ENCODE data around the gene PAWR.

Gene PAWR

DNA sequence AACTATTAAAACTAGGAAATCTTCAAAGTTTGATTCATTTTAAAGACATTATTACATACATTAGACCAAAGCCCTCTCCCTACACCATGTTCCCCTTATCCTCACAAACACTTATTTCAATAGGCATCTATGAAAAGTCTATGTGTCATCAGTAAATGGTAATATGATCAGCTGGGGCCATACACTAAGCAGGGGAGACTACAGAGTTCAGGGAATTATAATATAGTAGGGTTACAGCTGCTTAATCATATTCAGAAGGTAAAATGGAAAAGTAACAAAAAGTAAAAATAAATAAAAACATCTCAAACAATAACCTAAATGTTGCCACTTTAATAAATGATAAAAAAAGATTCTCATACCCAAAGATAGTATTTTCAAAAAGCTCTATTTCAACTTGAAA is 29.1 kb downstream of the PAWR start:
- Histone ChIP-seq H3K27ac (ENCODE audit: extremely low read depth, low read depth, low read length) (no peak overlapping the region), H3K4me3 (ENCODE audit: low read depth, low read length) (no peak overlapping the region), H3K36me3 (ENCODE audit: control insufficient read depth in 2 of 2, insufficient read depth in 1 of 2, low read length in 2 of 2) (no peaks in the 10 kb centered on the region; a peak in 1 of 3 replicates), H3K4me1 (ENCODE audit: control insufficient read depth, insufficient read depth, low read length) (peaks cover 27% of the 10 kb centered on the region), H3K9me3 (ENCODE audit: control insufficient read depth, insufficient read depth, low read depth, low read length) (no peaks in the 10 kb centered on the region)
- ChIA-PET CTCF (interaction anchor here (0.6 kb wide), 3 partner anchors 18 to 722 kb away, joined by 3 to 4 read pairs (median 3); no protein-coding TSS in a partner anchor), POLR2A (interaction anchor here (0.7 to 0.9 kb wide), 2 partner anchors 10 to 29 kb away, joined by 3 to 4 read pairs; partner anchors contain the start of gene PAWR)
- TF ChIP-seq ZNF10 (tag by site-specific recombination; IDR thresholded peaks at IDR 0.05) (peak; percentile 90), ZBTB7A (tag by site-specific recombination; IDR thresholded peaks at IDR 0.05; ENCODE audit: low read depth) (no peak), ZNF366 (tag by site-specific recombination; conservative IDR thresholded peaks at IDR 0.05) (peak; percentile 32; the same call in 1 of the 2 replicates)
- TF ChIP-seq, protein P1, sequence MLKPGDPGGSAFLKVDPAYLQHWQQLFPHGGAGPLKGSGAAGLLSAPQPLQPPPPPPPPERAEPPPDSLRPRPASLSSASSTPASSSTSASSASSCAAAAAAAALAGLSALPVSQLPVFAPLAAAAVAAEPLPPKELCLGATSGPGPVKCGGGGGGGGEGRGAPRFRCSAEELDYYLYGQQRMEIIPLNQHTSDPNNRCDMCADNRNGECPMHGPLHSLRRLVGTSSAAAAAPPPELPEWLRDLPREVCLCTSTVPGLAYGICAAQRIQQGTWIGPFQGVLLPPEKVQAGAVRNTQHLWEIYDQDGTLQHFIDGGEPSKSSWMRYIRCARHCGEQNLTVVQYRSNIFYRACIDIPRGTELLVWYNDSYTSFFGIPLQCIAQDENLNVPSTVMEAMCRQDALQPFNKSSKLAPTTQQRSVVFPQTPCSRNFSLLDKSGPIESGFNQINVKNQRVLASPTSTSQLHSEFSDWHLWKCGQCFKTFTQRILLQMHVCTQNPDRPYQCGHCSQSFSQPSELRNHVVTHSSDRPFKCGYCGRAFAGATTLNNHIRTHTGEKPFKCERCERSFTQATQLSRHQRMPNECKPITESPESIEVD (tag by site-specific recombination; IDR thresholded peaks at IDR 0.05): 0 out of 2 replicates have a peak, but pooled peaks have one; percentile 14
- TF ChIP-seq, protein P2, sequence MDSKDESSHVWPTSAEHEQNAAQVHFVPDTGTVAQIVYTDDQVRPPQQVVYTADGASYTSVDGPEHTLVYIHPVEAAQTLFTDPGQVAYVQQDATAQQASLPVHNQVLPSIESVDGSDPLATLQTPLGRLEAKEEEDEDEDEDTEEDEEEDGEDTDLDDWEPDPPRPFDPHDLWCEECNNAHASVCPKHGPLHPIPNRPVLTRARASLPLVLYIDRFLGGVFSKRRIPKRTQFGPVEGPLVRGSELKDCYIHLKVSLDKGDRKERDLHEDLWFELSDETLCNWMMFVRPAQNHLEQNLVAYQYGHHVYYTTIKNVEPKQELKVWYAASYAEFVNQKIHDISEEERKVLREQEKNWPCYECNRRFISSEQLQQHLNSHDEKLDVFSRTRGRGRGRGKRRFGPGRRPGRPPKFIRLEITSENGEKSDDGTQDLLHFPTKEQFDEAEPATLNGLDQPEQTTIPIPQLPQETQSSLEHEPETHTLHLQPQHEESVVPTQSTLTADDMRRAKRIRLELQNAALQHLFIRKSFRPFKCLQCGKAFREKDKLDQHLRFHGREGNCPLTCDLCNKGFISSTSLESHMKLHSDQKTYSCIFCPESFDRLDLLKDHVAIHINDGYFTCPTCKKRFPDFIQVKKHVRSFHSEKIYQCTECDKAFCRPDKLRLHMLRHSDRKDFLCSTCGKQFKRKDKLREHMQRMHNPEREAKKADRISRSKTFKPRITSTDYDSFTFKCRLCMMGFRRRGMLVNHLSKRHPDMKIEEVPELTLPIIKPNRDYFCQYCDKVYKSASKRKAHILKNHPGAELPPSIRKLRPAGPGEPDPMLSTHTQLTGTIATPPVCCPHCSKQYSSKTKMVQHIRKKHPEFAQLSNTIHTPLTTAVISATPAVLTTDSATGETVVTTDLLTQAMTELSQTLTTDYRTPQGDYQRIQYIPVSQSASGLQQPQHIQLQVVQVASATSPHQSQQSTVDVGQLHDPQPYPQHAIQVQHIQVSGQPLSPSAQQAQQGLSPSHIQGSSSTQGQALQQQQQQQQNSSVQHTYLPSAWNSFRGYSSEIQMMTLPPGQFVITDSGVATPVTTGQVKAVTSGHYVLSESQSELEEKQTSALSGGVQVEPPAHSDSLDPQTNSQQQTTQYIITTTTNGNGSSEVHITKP (tag by site-specific recombination; IDR thresholded peaks at IDR 0.05): peak; percentile 63

DNA sequence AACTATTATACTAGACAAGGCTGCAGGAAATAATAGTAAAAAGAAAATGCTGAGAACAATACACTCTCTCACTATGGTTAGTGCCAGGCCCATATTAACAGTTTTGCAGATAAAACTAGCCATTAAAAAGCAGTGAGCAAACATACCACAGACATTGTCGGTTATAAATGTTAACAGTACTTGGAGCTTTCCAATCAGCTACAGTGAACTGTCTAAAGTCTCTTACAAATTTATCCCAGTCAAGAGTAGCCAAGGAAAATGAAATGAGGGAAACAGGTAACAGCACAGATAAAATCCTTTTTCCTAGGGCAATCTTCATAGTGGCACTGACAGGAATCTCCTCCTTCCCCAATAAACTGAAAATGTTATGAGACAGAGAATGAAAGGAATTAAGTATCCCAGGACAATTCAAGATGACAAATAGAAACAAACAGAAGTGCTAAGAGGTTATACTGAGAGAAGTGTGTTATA is 30.8 kb downstream of the PAWR start:
- POLR2A ChIA-PET: no interaction called here
- Histone ChIP-seq H3K9me3 (ENCODE audit: control insufficient read depth, insufficient read depth, low read depth, low read length) (no peaks in the 10 kb centered on the region), H3K27ac (ENCODE audit: extremely low read depth, low read depth, low read length) (peak overlapping the region; percentile 42), H3K4me3 (ENCODE audit: low read depth, low read length) (no peak overlapping the region), H3K36me3 (ENCODE audit: control insufficient read depth in 2 of 2, insufficient read depth in 1 of 2, low read length in 2 of 2) (no peaks in the 10 kb centered on the region; a peak in 1 of 3 replicates), H3K4me1 (ENCODE audit: control insufficient read depth, insufficient read depth, low read length) (peaks cover 23% of the 10 kb centered on the region)
- TF ChIP-seq, protein P1 (tag by site-specific recombination; IDR thresholded peaks at IDR 0.05): peak; percentile 82
- no peak for TF ChIP-seq ZSCAN23 (tag by site-specific recombination; IDR thresholded peaks at IDR 0.05)
- CTCF ChIA-PET: no interaction called here

DNA sequence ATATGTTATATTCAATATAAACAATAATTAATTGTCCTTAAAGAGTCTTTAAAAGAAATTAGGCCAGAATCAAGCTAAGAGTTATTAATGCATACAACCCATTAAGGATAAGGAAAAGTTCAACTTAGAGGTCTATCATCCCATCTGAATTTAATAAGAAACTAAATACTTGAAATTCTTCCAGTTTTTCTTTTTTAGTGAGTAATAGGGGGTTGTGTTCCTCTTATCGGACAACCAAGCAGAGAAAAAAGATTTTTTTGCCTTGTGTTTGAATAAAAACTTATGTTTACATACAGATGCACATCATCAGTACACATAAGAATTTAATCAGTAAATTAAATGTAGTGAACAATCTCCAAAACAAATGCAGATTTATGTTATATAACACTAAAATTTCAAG is 32.5 kb downstream of the PAWR start:
- peaks cover 23% of the 10 kb centered on the region for H3K4me1 ChIP-seq (ENCODE audit: control insufficient read depth, insufficient read depth, low read length)
- H3K27ac ChIP-seq (ENCODE audit: extremely low read depth, low read depth, low read length): no peak overlapping the region
- H3K4me3 ChIP-seq (ENCODE audit: low read depth, low read length): no peak overlapping the region
- no peaks in the 10 kb centered on the region; a peak in 1 of 3 replicates for H3K36me3 ChIP-seq (ENCODE audit: control insufficient read depth in 2 of 2, insufficient read depth in 1 of 2, low read length in 2 of 2)
- H3K9me3 ChIP-seq (ENCODE audit: control insufficient read depth, insufficient read depth, low read depth, low read length): no peaks in the 10 kb centered on the region
- POLR2A ChIA-PET: no interaction called here
- CTCF ChIA-PET: no interaction called here
- TF ChIP-seq GLIS2 (tag by site-specific recombination; IDR thresholded peaks at IDR 0.05) (no peak), ZNF837 (tag by site-specific recombination; IDR thresholded peaks at IDR 0.05) (no peak), ZNF174 (tag by site-specific recombination; IDR thresholded peaks at IDR 0.05) (no peak), ZNF16 (tag by site-specific recombination; IDR thresholded peaks at IDR 0.05; ENCODE audit: low read depth) (no peak), ZNF558 (tag by site-specific recombination; IDR thresholded peaks at IDR 0.05) (no peak), ZNF426 (tag by site-specific recombination; IDR thresholded peaks at IDR 0.05) (no peak), ZNF549 (tag by site-specific recombination; IDR thresholded peaks at IDR 0.05) (no peak)
- TF ChIP-seq, protein P3, sequence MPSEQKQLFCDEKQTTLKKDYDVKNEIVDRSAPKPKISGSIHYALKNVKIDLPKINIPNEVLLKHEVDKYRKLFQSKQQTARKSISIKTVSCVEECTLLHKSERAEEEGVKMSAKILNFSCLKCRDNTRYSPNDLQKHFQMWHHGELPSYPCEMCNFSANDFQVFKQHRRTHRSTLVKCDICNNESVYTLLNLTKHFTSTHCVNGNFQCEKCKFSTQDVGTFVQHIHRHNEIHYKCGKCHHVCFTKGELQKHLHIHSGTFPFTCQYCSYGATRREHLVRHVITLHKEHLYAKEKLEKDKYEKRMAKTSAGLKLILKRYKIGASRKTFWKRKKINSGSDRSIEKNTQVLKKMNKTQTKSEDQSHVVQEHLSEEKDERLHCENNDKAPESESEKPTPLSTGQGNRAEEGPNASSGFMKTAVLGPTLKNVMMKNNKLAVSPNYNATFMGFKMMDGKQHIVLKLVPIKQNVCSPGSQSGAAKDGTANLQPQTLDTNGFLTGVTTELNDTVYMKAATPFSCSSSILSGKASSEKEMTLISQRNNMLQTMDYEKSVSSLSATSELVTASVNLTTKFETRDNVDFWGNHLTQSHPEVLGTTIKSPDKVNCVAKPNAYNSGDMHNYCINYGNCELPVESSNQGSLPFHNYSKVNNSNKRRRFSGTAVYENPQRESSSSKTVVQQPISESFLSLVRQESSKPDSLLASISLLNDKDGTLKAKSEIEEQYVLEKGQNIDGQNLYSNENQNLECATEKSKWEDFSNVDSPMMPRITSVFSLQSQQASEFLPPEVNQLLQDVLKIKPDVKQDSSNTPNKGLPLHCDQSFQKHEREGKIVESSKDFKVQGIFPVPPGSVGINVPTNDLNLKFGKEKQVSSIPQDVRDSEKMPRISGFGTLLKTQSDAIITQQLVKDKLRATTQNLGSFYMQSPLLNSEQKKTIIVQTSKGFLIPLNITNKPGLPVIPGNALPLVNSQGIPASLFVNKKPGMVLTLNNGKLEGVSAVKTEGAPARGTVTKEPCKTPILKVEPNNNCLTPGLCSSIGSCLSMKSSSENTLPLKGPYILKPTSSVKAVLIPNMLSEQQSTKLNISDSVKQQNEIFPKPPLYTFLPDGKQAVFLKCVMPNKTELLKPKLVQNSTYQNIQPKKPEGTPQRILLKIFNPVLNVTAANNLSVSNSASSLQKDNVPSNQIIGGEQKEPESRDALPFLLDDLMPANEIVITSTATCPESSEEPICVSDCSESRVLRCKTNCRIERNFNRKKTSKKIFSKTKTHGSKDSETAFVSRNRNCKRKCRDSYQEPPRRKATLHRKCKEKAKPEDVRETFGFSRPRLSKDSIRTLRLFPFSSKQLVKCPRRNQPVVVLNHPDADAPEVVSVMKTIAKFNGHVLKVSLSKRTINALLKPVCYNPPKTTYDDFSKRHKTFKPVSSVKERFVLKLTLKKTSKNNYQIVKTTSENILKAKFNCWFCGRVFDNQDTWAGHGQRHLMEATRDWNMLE (tag by site-specific recombination; conservative IDR thresholded peaks at IDR 0.05; ENCODE audit: low read depth): no peak
